HepG2 (cell line): ENCODE measurements around the gene USP5. TPM values are rescaled to one million over a fixed set of nuclear protein-coding genes. Genes with fewer than 3 reads are reported as not detected.

Experiments used
- CCDC6 ChIP-seq: sonication (generic); formaldehyde crosslinking; IDR thresholded peaks from 2 replicates; pipeline ENCODE4 v1.8.1; 2022; ENCODE audit warnings: mild to moderate bottlenecking, missing genetic modification reagents, moderate library complexity
- CEBPG ChIP-seq: IDR thresholded peaks from 2 replicates; pipeline ENCODE4 v1.6.1; 2016
- CSRNP2 ChIP-seq: sonication (generic); formaldehyde crosslinking; conservative IDR thresholded peaks from 2 replicates; pipeline ENCODE4 v1.8.0; 2022; ENCODE audit warnings: low read depth, missing genetic modification reagents
- ETV6 ChIP-seq: sonication (generic); formaldehyde crosslinking; conservative IDR thresholded peaks from 2 replicates; pipeline ENCODE4 v1.4.0; 2020; ENCODE audit warnings: missing genetic modification reagents
- FOXO1 ChIP-seq: sonication (generic); formaldehyde crosslinking; IDR thresholded peaks from 2 replicates; pipeline ENCODE4 v1.4.0; 2020; ENCODE audit warnings: missing genetic modification reagents
- HMG20B ChIP-seq: conservative IDR thresholded peaks from 2 replicates; pipeline ENCODE4 v1.6.1; 2016; ENCODE audit warnings: missing genetic modification reagents, missing compliant biosample characterization
- IRF2 ChIP-seq: IDR thresholded peaks from 2 replicates; pipeline ENCODE4 v1.6.1; 2018; ENCODE audit warnings: missing genetic modification reagents, missing compliant biosample characterization
- PLRG1 ChIP-seq: fragments of 450-650 bp; conservative IDR thresholded peaks from 2 replicates; pipeline ENCODE4 v1.6.1; 2016
- PRDM4 ChIP-seq: sonication (generic); formaldehyde crosslinking; IDR thresholded peaks from 2 replicates; pipeline ENCODE4 v1.9.0; 2021; ENCODE audit warnings: missing genetic modification reagents, borderline replicate concordance
- RXRA ChIP-seq: sonication (generic); formaldehyde crosslinking; IDR thresholded peaks from 2 replicates; pipeline ENCODE4 v1.5.1; 2020; ENCODE audit warnings: missing genetic modification reagents
- SRSF1 ChIP-seq: fragments of 200-400 bp; formaldehyde crosslinking; optimal IDR thresholded peaks from 2 replicates; pipeline ENCODE3; 2017; ENCODE audit warnings: mild to moderate bottlenecking, low read depth, low read length, moderate library complexity
- ZBTB49 ChIP-seq: sonication (generic); formaldehyde crosslinking; IDR thresholded peaks from 2 replicates; pipeline ENCODE4 v1.4.0; 2020; ENCODE audit warnings: missing genetic modification reagents, borderline replicate concordance
- ZFP1 ChIP-seq: IDR thresholded peaks from 2 replicates; pipeline ENCODE4 v1.6.1; 2016
- ZFP37 ChIP-seq: sonication (generic); formaldehyde crosslinking; IDR thresholded peaks from 2 replicates; pipeline ENCODE4 v1.4.0; 2020; ENCODE audit warnings: missing genetic modification reagents, borderline replicate concordance
- ZNF253 ChIP-seq: sonication (generic); formaldehyde crosslinking; IDR thresholded peaks from 2 replicates; pipeline ENCODE4 v1.8.0; 2022; ENCODE audit warnings: mild to moderate bottlenecking, missing genetic modification reagents, borderline replicate concordance
- ZNF441 ChIP-seq: sonication (generic); formaldehyde crosslinking; IDR thresholded peaks from 2 replicates; pipeline ENCODE4 v1.7.0; 2021; ENCODE audit warnings: missing genetic modification reagents, borderline replicate concordance
- ZNF597 ChIP-seq: sonication (generic); formaldehyde crosslinking; IDR thresholded peaks from 2 replicates; pipeline ENCODE4 v1.5.0; 2020; ENCODE audit warnings: missing genetic modification reagents
- ZNF691 ChIP-seq: sonication (generic); formaldehyde crosslinking; IDR thresholded peaks from 2 replicates; pipeline ENCODE4 v1.4.0; 2020; ENCODE audit warnings: missing genetic modification reagents, low read depth, mild to moderate bottlenecking, borderline replicate concordance
- ZNF709 ChIP-seq: sonication (generic); formaldehyde crosslinking; IDR thresholded peaks from 2 replicates; pipeline ENCODE4 v1.5.0; 2020; ENCODE audit warnings: mild to moderate bottlenecking, missing genetic modification reagents
- ZNF790 ChIP-seq: sonication (generic); formaldehyde crosslinking; IDR thresholded peaks from 2 replicates; pipeline ENCODE4 v1.8.0; 2022; ENCODE audit warnings: missing genetic modification reagents, mild to moderate bottlenecking, borderline replicate concordance
- ZNF83 ChIP-seq: sonication (generic); formaldehyde crosslinking; IDR thresholded peaks from 2 replicates; pipeline ENCODE4 v1.4.0; 2020; ENCODE audit warnings: missing genetic modification reagents, mild to moderate bottlenecking, borderline replicate concordance
- polyA plus RNA-seq, 8 experiments: library from polyadenylated mRNA; depleted of rRNA in 3 of 8; stranded (reverse) in 7 of 8; unstranded in 1 of 8; fragments of >200 nt; fragmentation: Illumina TruSeq in 4 of 8; extraction: Trizol in 4 of 8; gene quantifications; 2 replicates each; pipeline versions ENCODE4 v1.2.1 to v1.2.3, GENCODE V29; 2011 to 2016; ENCODE audit warnings: low read depth in 4 of 8, missing spikeins in 1 of 8, mixed read lengths in 1 of 8; ENCODE audit not compliant: insufficient read depth in 1 of 8
- total RNA-seq, 5 experiments: library from RNA; depleted of rRNA; stranded (reverse); fragments of >200 nt; fragmentation: Illumina TruSeq; extraction: Trizol; gene quantifications; 2 replicates each; pipeline ENCODE4 v1.2.3, GENCODE V29; 2016; ENCODE audit warnings: low read depth in 1 of 5

Gene USP5
- total and polyA plus RNA-seq, 2 of the 13 experiments (the other 11 are each of a cell fraction or from before 2014, with no cell fraction given): 39.6 to 56.0 TPM

- TF ChIP-seq IRF2 (no peak), ZNF441 (peak; percentile 40; the same call in 1 of the 2 replicates), RXRA (CRISPR knock-in tag) (0 out of 2 replicates have a peak, but pooled peaks have one; percentile 20), ZNF790 (CRISPR knock-in tag) (no peak), ZNF597 (CRISPR knock-in tag) (no peak), CCDC6 (CRISPR knock-in tag) (no peak), ZNF691 (CRISPR knock-in tag) (no peak; the same call in 1 of the 2 replicates), ZFP37 (no peak), PLRG1 (no peak), ZNF83 (CRISPR knock-in tag) (no peak), ZFP1 (CRISPR knock-in tag) (no peak), ZNF253 (CRISPR knock-in tag) (no peak), CEBPG (no peak), FOXO1 (0 out of 2 replicates have a peak, but pooled peaks have one; percentile 25), CSRNP2 (CRISPR knock-in tag) (no peak), ZBTB49 (CRISPR knock-in tag) (peak; percentile 46; the same call in 1 of the 2 replicates), ETV6 (CRISPR knock-in tag) (no peak), SRSF1 (peak; percentile 42), PRDM4 (CRISPR knock-in tag) (no peak), ZNF709 (no peak; the same call in none of the 2 replicates), HMG20B (no peak)
Observed at GRCh38 chr12:6828781-6829535, 23.0 kb upstream of the USP5 start (continued).
